LNCAP (cell line): Measurements from ENCODE around the gene GPR146.

Experiments used
- TF ChIP-seq, protein P1 (sequence below): fragments of 450-650 bp; IDR thresholded peaks from 2 replicates; pipeline ENCODE4 v1.5.1; 2017; ENCODE audit warnings: mild to moderate bottlenecking

The GPR146 gene

DNA sequence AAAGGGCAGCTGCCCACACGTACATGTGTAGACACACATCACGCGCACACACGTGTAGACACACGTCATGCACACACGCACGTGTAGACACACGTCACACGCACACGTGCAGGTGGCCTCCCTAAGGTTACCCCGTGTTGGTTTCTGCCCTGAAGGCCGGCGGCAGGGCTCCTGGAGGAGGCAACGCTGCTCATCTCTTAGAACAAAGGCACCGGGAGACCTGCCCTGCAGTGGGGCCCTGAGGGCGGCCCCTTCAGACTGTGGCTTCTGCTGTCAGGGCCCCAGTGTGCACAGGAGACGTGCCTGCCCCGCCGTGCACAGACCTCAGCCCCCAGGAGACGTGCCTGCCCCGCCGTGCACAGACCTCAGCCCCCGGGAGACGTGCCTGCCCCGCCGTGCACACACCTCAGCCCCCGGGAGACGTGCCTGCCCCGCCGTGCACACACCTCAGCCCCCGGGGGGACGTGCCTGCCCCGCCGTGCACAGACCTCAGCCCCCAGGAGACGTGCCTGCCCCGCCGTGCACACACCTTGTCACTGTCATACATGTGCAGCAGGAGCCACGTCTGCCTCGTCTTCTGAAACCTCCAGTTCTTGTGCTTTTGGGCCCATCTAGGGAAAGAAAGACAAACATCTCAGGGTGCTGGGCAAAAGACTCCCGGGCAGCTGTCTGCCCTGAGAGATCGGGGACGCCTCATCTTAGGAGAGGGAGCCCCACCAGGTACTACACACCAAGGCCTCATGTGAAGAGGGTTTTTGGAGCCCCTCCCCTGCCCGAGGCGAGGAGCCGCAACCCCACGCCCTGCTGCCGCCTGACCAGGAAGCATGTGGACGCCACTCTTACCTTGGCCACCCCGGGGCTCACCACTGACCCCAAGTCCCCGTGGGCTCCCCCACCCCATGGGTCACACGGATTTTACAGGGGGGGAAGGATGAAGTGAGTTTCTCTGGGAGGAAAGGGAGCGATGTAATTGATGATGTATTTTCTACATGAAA, 44.1 kb upstream of the GPR146 start:
- TF ChIP-seq, protein P1, sequence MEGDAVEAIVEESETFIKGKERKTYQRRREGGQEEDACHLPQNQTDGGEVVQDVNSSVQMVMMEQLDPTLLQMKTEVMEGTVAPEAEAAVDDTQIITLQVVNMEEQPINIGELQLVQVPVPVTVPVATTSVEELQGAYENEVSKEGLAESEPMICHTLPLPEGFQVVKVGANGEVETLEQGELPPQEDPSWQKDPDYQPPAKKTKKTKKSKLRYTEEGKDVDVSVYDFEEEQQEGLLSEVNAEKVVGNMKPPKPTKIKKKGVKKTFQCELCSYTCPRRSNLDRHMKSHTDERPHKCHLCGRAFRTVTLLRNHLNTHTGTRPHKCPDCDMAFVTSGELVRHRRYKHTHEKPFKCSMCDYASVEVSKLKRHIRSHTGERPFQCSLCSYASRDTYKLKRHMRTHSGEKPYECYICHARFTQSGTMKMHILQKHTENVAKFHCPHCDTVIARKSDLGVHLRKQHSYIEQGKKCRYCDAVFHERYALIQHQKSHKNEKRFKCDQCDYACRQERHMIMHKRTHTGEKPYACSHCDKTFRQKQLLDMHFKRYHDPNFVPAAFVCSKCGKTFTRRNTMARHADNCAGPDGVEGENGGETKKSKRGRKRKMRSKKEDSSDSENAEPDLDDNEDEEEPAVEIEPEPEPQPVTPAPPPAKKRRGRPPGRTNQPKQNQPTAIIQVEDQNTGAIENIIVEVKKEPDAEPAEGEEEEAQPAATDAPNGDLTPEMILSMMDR, result no peak

DNA sequence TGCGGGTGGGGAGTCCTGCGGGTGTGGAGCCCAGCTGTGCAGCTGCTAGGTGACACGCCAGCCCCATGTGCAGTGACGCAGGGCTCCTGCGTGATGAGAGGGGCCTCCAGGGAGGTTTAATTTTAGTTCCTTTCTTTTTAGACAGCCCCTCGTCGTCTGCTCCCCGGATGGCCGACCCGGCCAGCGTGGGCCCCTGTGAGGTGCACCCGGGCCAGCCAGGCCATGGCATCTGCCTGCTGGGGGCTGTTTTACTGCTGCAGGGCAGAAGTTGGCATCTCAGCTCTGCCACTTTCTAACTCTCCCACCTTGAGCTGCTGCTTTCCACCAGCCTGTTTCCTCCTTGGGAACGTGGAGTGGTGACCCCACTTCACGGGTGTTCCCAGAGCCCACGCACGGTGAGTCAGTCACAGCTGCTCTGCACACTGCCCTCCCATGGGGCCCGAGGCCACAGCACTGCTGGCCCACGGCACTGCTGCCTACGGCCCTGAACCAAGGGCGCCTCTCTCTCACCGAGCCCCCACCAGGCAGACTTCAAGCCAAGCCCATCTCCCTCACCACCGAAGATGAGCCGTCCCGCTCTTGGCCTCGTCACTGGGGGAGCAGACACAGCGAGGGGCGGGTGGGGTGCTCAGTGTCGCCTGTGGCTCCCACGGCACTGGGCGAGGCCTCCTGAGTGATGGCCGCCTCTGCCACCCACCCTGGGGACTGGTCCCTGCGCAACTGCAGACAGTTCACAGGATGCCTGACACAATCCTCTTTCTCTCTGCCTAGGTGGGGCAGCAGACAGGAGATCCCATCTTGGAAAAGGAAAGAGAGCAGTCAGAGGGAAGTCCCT, 40.1 kb upstream of the GPR146 start:
- TF ChIP-seq, protein P1, result no peak

DNA sequence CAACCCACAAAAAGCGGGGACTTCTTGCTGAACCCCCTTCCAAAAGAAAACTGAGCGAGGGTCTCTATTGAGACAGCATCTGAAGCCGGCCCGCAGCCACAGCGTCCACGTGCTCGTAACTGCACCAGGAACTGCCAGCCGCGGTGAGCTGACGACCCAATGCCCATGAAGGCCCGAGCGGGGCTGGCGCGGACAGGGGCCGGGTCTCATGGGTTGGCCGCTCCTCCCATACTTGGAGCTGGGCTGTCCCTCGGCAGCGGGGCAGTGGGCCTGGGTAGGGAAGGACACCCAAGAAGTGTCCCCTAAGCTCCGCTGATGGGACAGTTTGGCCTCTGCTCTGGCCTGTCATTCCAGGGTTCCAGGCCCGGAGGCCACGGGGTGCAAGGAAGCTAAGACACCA, 39.0 kb upstream of the GPR146 start:
- TF ChIP-seq, protein P1, result no peak

DNA sequence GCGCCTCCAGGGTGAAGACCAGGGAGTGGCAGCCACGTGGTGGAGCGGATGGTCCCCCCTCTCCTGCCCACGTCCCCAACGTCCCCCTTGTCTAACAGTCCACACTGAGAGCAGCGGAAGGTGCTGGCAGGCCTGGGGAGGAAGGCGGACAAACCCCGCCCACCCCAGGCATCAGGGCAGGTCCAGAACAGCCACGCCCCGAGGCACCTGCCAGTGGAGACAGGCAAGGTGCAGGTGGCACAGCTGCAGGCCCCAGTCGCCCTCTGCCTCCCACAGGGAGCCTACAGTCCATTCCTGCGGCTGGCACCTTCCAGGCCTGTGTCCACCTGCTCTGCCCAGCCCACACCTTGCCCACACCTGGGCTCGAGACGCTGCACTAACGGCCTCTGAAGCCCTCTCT, 36.4 kb upstream of the GPR146 start:
- TF ChIP-seq, protein P1, result no peak

DNA sequence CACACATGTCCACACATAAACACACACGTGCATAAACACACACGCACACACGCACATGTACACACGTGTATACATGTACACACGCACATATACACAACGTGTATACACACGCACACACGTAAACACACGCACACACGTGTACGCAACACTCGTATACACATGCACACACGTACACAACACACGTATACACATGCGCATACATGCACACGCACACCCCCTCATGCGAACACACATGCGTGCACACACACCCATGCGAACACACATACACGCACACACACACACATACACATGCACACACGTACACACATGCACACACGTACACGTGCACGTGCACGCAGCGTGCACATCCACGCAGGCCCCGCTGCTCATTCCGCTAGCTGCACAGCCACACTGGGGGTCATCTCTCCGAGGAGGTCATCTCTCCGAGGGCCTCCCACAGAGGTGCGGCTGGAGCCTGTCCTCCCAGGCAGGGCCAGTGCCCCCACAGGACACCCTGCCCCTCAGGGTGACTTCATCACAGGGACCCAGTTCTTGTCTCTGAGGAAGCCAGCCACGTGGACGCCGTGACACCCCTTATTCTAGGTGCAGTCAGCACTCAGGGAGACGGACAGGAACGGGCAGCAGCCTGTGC, 35.5 kb upstream of the GPR146 start:
- TF ChIP-seq, protein P1, result no peak

DNA sequence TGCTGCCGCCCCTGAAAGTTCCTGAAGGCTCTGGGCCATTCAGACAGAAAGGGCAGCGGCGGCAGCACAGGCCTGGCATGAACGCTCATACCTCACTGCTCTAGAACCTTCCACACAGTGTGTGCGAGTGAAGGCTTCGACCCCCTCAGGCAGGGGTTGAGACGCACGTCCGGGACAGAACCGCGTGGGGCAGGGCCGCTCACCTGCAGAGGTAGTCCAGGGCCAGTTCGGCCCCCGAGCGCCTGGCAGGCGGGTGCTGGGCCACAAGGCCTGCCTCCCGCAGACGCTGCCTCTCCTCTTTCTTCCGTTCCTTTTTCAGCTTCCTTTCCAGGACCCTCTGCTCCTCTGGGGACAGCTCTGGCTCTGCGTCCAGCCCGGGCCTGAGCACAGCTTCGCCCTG, 34.6 kb upstream of the GPR146 start:
- TF ChIP-seq, protein P1, result no peak

DNA sequence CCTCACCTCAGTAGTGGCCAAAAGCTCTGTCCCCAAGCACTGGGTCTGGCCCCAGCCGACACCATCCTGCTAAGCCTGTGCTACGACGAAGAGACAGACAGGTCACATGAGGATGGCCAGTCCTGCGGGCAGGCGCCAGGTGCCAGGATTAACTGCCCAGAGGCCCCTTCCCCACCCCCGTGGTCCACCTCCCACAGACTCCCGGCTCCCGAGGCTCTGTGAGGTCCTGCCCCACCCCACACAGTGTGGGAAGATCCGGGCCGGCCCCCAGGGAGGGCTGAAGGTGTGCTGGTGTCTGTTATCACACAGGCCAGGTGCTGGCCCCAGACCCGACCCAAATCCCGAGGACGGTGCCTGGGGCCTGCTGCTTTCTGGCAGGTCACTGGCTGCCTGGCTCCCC, 34.1 kb upstream of the GPR146 start:
- TF ChIP-seq, protein P1, result no peak
